Small intestine (tissue), 7 donors: Measurements from ENCODE around the gene KRT84. TPM values are rescaled to one million over a fixed set of nuclear protein-coding genes. Genes with fewer than 3 reads are reported as not detected.

Experiments
- DNase-seq, 2 donors: peaks; one replicate each; pipeline versions ENCODE4 v3.0.0 to v3.0.0-alpha.2; 2013
- FAIRE-seq: peaks from 2 replicates; lab custom pipeline; 2012; peaks lifted over from hg19 to GRCh38; lab: Jason Lieb, UNC
- H3K27ac ChIP-seq, 3 donors: one replicate each; pipeline ENCODE4 v1.5.1; 2013; ENCODE audit warnings: low read length in 2 of 3, mild to moderate bottlenecking in 2 of 3, control low read depth in 1 of 3, inconsistent platforms in 1 of 3, low read depth in 1 of 3, moderate library complexity in 1 of 3
- H3K27me3 ChIP-seq, 3 donors: one replicate each; pipeline ENCODE4 v1.6.1; 2013; ENCODE audit warnings: low read length in 3 of 3, inconsistent platforms in 1 of 3; ENCODE audit not compliant: control insufficient read depth in 3 of 3, insufficient read depth in 3 of 3
- H3K36me3 ChIP-seq, 3 donors: one replicate each; pipeline ENCODE4 v1.6.1; 2013; ENCODE audit warnings: low read length in 3 of 3, inconsistent platforms in 1 of 3, low read depth in 1 of 3, mild to moderate bottlenecking in 1 of 3, moderate library complexity in 1 of 3; ENCODE audit not compliant: control insufficient read depth in 3 of 3, insufficient read depth in 2 of 3
- H3K4me1 ChIP-seq, 3 donors: one replicate each; pipeline ENCODE4 v1.6.1; 2013; ENCODE audit warnings: low read length in 2 of 3, inconsistent platforms in 1 of 3, low read depth in 1 of 3, mild to moderate bottlenecking in 1 of 3, moderate library complexity in 1 of 3; ENCODE audit not compliant: control insufficient read depth in 3 of 3, insufficient read depth in 2 of 3
- H3K4me3 ChIP-seq, 3 donors: one replicate each; pipeline ENCODE4 v1.5.1; 2013; ENCODE audit warnings: low read length in 3 of 3, control low read depth in 1 of 3, inconsistent platforms in 1 of 3, low read depth in 1 of 3, mild to moderate bottlenecking in 1 of 3, moderate library complexity in 1 of 3
- H3K9me3 ChIP-seq, 2 donors: one replicate each; pipeline ENCODE4 v1.6.1; 2013; ENCODE audit warnings: low read depth in 1 of 2, low read length in 1 of 2; ENCODE audit not compliant: control insufficient read depth in 2 of 2, insufficient read depth in 1 of 2
- WGBS, 3 donors: extraction: QIAGEN DNeasy Blood & Tissue Kit; methylation state at CpG; one replicate each; pipeline ENCODE4 v1.1.7; 2013; 5-methylcytosine and 5-hydroxymethylcytosine counted together
- polyA plus RNA-seq, 4 donors: library from polyadenylated mRNA; stranded (reverse) in 3 of 4; unstranded in 1 of 4; fragments of 200-250 nt in 3 of 4; fragments of 120-200 nt in 1 of 4; gene quantifications; one replicate each; pipeline versions ENCODE4 v1.2.1 to v1.2.3, GENCODE V29; 2013
- donor health status: healthy with polysubstance abuse.
- donor health status: control.
- donor health status: control.
- donor health status: Bipolar disorder and iron deficiency.
- donor health status: healthy.

KRT84 gene
- polyA plus RNA-seq, 4 donors: not detected

GRCh38 chr12:52358575-52359350 lies 26.7 kb downstream of the KRT84 start:
- Histone ChIP-seq H3K9me3 (no peaks in the 10 kb centered on the region), H3K4me1 (no peaks in the 10 kb centered on the region), H3K27ac (no peak overlapping the region), H3K4me3 (no peak overlapping the region), H3K36me3 (no peaks in the 10 kb centered on the region), H3K27me3 (peaks cover 0 to 5% (median under 1%) of the 10 kb centered on the region in 3 donors)
- DNase-seq (no peak), FAIRE-seq (no peak)
- WGBS, 3 donors: 68 to 74% (median 71%) methylated on average over 5 of the region's 5 CpGs

- DNase-seq: no peak
- H3K27me3 ChIP-seq: peaks cover 0 to 9% (median 5%) of the 10 kb centered on the region in 3 donors
- FAIRE-seq: no peak
- H3K4me1 ChIP-seq: no peaks in the 10 kb centered on the region
- H3K4me3 ChIP-seq: no peak overlapping the region
- H3K9me3 ChIP-seq: no peaks in the 10 kb centered on the region
- H3K27ac ChIP-seq: no peak overlapping the region
- WGBS, 3 donors: 85 to 91% (median 89%) methylated on average over 15 to 20 of the region's 20 CpGs
- no peaks in the 10 kb centered on the region for H3K36me3 ChIP-seq
Measured at GRCh38 chr12:52356762-52357580, 28.5 kb downstream of the KRT84 start.

GRCh38 chr12:52356031-52356761 lies 29.3 kb downstream of the KRT84 start:
- DNase-seq (no peak), FAIRE-seq (no peak)
- no peaks in the 10 kb centered on the region for H3K4me1 ChIP-seq
- no peaks in the 10 kb centered on the region for H3K9me3 ChIP-seq
- 92 to 94% (median 93%) methylated on average over 50 to 56 of the region's 56 CpGs for WGBS, 3 donors
- H3K27me3 ChIP-seq: peaks cover 0 to 9% (median 5%) of the 10 kb centered on the region in 3 donors
- H3K27ac ChIP-seq: no peak overlapping the region
- H3K36me3 ChIP-seq: no peaks in the 10 kb centered on the region
- no peak overlapping the region for H3K4me3 ChIP-seq

- Histone ChIP-seq H3K4me3 (no peak overlapping the region), H3K4me1 (no peaks in the 10 kb centered on the region), H3K9me3 (no peaks in the 10 kb centered on the region), H3K27me3 (peaks cover 0 to 12% (median 5%) of the 10 kb centered on the region in 3 donors), H3K27ac (no peak overlapping the region), H3K36me3 (no peaks in the 10 kb centered on the region)
- DNase-seq: no peak
- WGBS, 3 donors: 78 to 91% (median 86%) methylated on average over 8 of the region's 8 CpGs
- no peak for FAIRE-seq
Measured at GRCh38 chr12:52355176-52355575, 30.3 kb downstream of the KRT84 start.

GRCh38 chr12:52354200-52354599 lies 31.3 kb downstream of the KRT84 start:
- peak in 1 of 2 donors; percentile 23 for DNase-seq
- no peaks in the 10 kb centered on the region for H3K9me3 ChIP-seq
- 19 to 26% (median 23%) methylated on average over 5 of the region's 5 CpGs for WGBS, 3 donors
- no peak overlapping the region for H3K27ac ChIP-seq
- H3K4me1 ChIP-seq: no peaks in the 10 kb centered on the region
- FAIRE-seq: no peak
- no peaks in the 10 kb centered on the region for H3K36me3 ChIP-seq
- peaks cover 0 to 12% (median 5%) of the 10 kb centered on the region in 3 donors for H3K27me3 ChIP-seq
- no peak overlapping the region for H3K4me3 ChIP-seq

- FAIRE-seq: no peak
Measured at GRCh38 chr12:52353766-52354165, 31.7 kb downstream of the KRT84 start.

GRCh38 chr12:52352951-52353350 lies 32.5 kb downstream of the KRT84 start:
- H3K4me1 ChIP-seq: no peaks in the 10 kb centered on the region
- no peaks in the 10 kb centered on the region for H3K9me3 ChIP-seq
- DNase-seq (no peak), FAIRE-seq (no peak)
- no peaks in the 10 kb centered on the region for H3K36me3 ChIP-seq
- H3K4me3 ChIP-seq: no peak overlapping the region
- H3K27ac ChIP-seq: no peak overlapping the region
- WGBS, 3 donors: 67 to 75% (median 75%) methylated on average over 2 of the region's 2 CpGs
- peaks cover 0 to 12% (median 5%) of the 10 kb centered on the region in 3 donors for H3K27me3 ChIP-seq

More at GRCh38 chr12:52353766-52354165, 31.7 kb downstream of the KRT84 start:
- H3K4me1 ChIP-seq: no peaks in the 10 kb centered on the region
- H3K9me3 ChIP-seq: no peaks in the 10 kb centered on the region
- H3K4me3 ChIP-seq: no peak overlapping the region
- DNase-seq: no peak
- peaks cover 0 to 12% (median 5%) of the 10 kb centered on the region in 3 donors for H3K27me3 ChIP-seq
- H3K36me3 ChIP-seq: no peaks in the 10 kb centered on the region
- H3K27ac ChIP-seq: no peak overlapping the region
- WGBS, 3 donors: 56 to 64% (median 63%) methylated on average over 3 of the region's 3 CpGs
